Left colon (tissue), 2 donors: ENCODE results near the gene KIF21A. TPM values are rescaled to one million over a fixed set of nuclear protein-coding genes. Genes with fewer than 3 reads are reported as not detected.
A peak's percentile ranks its signal among the peaks of the same experiment; 100 is the strongest.

Source experiments
- ATAC-seq: fragments of 200-7000 bp; cut with Tn5 transposase; one replicate; pipeline ENCODE4 v1.9.1; 2020; ENCODE audit warnings: mild to moderate bottlenecking, moderate library complexity
- DNase-seq, 2 donors: peaks; one replicate each; pipeline ENCODE4 v3.0.0-alpha.2; 2020
- intact Hi-C, 2 donors: fragments of 100-400 bp; cut with DNase I in 1 of 2; cut with micrococcal nuclease in 1 of 2; formaldehyde crosslinking; loops; one replicate each; pipeline versions ENCODE4 v1.11.2 to v1.14.0; 2022; cut with DNase I, micrococcal nuclease
- total RNA-seq, 2 donors: library from RNA; stranded (reverse); fragmentation: NEBNext Ultra II Directional; extraction: Animal tissue kit (Norgen Biotek cat#: 25700); gene quantifications; one replicate each; pipeline ENCODE4 v1.2.1, GENCODE V29; 2021
- donor health status: DM: no; HTN: no; CAD: no.
- donor health status: DM: yes; HTN: yes; CAD: no.

The KIF21A gene
- total RNA-seq, 2 donors from 2014 or later, result 33.5 to 35.0 TPM

- intact Hi-C loops, result no loop called here
- DNase-seq (no peak), ATAC-seq (no peak)
Observed at GRCh38 chr12:39393179-39393578, 49.7 kb downstream of the KIF21A start.

DNA sequence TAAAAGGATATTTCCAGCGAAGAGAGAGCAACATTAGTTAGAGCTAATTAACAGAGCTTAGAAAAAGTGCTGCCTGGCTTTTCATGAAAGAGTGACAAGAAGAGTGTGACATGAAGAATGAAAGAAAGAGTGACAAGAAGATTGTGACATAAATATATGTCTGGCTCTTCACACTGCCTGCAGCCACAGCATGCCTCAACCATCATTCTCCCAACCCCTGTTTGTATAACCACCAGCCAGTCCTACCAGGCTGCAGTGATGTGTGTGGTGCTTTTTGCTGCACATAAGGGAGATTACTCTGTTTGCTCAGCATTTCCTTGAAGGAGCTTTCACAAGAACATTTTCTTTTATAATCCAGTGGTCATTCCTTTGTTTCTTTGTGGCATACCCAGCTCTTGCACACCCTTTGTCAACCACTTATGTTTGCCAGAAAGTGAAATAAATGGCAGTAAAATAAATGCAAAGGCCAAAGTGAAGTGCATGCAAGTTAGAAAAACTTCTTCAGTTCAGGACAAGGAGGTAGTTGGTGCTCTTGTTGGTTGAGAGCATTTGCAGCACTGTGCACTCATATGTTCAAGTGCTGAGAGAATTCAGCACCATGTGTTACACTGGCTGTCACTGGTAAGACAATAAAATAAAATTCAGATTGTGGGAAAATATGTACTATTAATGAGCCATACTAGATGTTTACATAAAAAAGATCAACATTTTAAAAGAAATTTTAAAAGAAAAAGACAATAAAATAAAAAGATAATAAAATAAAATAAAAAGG is 50.6 kb downstream of the KIF21A start:
- intact Hi-C loops, result no loop called here
- DNase-seq, result peak in 1 of 2 donors; percentile 12

GRCh38 chr12:39390752-39391151 is 52.2 kb downstream of the KIF21A start:
- intact Hi-C loops, result no loop called here
- ATAC-seq (no peak), DNase-seq (no peak)

More for the DNA sequence above, 50.6 kb downstream of the KIF21A start:
- peak; percentile 92 for ATAC-seq

GRCh38 chr12:39389399-39390150 is 53.3 kb downstream of the KIF21A start:
- ATAC-seq, result no peak
- DNase-seq, result no peak
- intact Hi-C loops, result no loop called here

DNA sequence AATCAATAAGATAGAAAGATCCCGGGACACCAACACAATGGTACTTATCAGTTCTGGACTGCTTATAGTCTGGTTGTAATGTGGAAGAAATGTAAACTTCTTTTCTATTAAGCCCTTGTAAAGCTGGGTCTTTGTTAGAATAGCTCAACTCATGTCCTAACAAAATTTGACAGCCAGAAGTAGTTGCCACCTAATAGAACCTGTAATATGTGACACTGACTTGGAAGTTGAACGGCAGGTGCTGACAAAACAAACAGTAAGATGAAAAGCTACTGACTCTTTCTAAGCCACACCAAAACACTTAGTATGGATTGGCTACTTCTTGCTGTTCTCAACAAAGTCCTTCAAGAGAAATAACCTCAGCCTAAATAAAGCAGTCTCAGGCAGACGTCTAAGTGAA is 56.6 kb downstream of the KIF21A start:
- no peak for DNase-seq
- intact Hi-C loops, result no loop called here
- no peak for ATAC-seq

DNA sequence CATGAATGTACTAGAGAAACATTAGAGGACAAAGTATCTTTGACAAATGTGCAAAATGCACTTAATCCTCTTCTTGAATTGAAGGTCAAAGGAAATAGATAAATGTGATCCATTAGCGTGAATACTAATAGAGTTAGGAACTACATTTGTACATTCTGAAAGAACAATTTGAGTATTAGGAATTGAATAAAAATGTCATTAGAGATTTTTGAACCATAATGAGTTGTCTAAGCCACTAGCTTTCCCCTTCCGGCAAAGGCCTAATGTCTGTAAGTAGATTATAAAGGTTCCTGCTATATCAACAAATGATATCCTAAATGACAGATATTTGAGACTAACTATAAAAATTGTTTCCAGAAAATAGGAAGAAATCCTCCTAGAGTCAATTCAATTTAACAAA is 59.8 kb downstream of the KIF21A start:
- intact Hi-C loops, result no loop called here
- DNase-seq (no peak), ATAC-seq (no peak)

DNA sequence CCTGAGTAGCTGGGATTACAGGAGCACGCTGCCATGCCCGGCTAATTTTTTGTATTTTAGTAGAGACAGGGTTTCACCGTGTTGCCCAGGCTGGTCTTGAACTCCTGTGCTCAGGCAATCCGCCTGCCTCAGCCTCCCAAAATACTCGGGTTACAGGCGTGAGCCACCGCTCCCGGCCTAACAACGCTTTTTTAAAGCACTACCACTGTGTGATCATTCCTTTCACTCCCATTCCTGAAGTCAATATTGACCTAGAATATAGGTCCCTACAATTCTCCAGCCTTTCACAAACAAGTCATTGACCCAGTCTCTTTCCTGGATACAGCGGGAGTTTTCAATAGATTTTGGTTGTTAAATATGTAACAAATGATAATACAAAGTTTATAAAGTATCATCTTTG is 62.8 kb downstream of the KIF21A start:
- ATAC-seq (peak; percentile 76), DNase-seq (no peak)
- intact Hi-C loops, result no loop called here

GRCh38 chr12:39378341-39378740 is 64.6 kb downstream of the KIF21A start:
- DNase-seq, result no peak
- ATAC-seq, result no peak
- intact Hi-C loops, result no loop called here

DNA sequence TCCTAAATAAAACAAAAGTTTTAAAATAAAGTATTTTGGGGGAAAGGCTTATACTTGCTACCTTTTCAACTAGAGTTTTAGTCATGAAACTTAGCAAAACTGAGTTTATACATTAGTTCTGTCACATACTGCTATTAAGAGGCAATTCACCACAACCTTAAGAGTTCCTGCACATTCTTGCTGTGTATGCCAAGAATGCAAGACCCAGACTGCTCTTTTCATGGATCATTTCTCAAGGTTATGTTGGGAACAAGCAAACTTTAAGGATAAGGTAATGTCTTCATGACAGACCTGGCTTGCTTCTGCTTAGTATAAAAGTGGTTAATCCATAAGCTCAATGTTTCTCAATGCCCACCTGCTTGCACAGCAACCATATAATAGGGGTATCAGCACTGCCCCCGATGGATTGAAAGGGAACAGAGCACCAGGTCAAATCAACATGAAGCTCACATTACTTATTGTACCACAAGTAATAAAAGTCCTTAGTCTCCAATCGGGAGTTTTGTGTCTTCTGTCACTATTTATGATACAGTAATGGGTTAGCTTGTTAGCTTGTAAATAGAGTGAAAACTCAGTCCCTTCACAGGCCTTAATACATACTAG is 67.6 kb downstream of the KIF21A start:
- no peak for ATAC-seq
- no peak for DNase-seq
- intact Hi-C loops, result no loop called here

- DNase-seq, result no peak
- intact Hi-C loops, result no loop called here
Observed at GRCh38 chr12:39372929-39373328, 70.0 kb downstream of the KIF21A start.

GRCh38 chr12:39372204-39372925 is 70.6 kb downstream of the KIF21A start:
- DNase-seq (no peak), ATAC-seq (no peak)
- intact Hi-C loops, result no loop called here

More at GRCh38 chr12:39372929-39373328, 70.0 kb downstream of the KIF21A start:
- peak; percentile 41 for ATAC-seq

DNA sequence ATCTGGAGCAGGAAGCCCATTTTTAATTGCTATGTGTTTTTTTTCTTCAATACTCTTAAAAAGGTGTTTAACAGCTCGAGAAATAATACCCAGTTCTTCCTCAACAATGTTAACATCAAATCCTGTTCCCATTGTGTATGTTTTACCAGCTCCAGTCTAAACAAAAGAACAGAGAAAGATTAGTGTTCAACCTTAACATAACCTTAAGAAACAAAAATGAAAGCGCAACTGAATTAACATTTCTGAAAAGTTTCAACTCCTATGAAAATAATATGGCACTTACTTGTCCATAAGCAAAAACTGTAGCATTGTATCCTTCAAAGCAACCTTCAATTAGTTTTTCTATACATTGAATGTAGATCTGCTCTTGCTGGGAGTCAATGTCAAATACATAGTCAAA is 73.2 kb downstream of the KIF21A start:
- no peak for DNase-seq
- ATAC-seq, result no peak
- intact Hi-C loops, result no loop called here

GRCh38 chr12:39368891-39369290 is 74.0 kb downstream of the KIF21A start:
- intact Hi-C loops, result no loop called here
- no peak for ATAC-seq
- no peak for DNase-seq

- DNase-seq (no peak), ATAC-seq (no peak)
- intact Hi-C loops, result no loop called here
Observed at GRCh38 chr12:39368096-39368495, 74.8 kb downstream of the KIF21A start.

DNA sequence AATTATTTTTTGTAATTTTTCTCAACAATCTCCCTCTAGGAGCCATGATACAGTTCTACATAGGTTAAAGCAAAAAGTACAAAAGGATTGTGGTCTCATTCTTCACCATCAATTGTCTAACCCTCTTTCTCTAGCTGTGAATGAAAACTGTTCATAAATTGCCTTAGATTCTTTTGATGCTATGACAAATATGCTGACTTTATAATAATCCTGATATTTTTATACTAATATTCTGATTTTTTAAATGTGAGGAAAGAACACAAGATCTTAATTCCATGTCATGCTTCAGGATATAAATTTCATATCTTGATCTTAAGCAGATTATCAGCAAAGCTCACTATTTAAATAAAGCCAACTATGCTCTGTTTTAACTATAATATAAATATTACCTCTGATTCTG is 75.4 kb downstream of the KIF21A start:
- DNase-seq, result no peak
- intact Hi-C loops, result no loop called here
- ATAC-seq, result no peak

GRCh38 chr12:39365364-39366001 is 77.4 kb downstream of the KIF21A start:
- DNase-seq (no peak), ATAC-seq (no peak)
- intact Hi-C loops, result no loop called here

DNA sequence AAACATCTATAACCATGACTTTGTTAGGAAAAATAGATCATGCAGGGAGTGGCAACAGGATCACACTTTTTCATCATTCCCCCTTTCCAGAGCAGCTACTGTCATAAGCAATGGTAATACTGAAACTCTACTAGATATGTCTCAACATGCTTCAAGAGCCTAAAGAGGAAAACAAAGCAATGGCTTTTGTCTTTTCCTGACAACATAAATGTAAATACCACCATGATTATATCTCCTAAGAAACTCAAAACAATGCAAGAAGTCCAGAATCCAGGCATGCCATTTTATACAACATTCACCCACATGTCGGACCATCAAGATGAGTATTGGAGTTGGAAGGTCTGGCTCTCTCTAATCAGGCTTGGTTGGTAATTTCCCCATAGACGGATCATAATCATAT is 78.7 kb downstream of the KIF21A start:
- DNase-seq (no peak), ATAC-seq (no peak)
- intact Hi-C loops, result no loop called here

DNA sequence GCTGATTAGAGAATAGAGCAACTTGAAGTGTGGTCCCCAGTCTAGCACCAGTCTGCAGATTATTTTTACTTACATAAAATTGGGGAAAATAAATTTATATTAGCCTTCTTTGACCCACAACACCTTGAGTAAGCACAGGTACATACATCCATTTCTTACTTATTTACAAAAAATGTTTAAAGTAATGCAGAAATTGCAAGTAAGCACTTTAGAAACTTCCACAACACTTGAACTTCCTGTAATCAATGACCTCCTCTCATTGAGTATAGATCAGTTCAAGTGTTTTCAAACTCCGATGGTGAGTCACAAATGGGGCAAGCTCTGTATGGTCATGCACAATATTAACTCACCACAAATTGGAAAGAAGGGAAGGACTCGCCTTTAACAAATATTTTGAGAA is 83.3 kb downstream of the KIF21A start:
- DNase-seq (no peak), ATAC-seq (no peak)
- intact Hi-C loops, result no loop called here

GRCh38 chr12:39357041-39357440 is 85.9 kb downstream of the KIF21A start:
- no peak for ATAC-seq
- DNase-seq, result no peak
- intact Hi-C loops, result no loop called here
